ENCODE measurements around the gene SERGEF.

DNA sequence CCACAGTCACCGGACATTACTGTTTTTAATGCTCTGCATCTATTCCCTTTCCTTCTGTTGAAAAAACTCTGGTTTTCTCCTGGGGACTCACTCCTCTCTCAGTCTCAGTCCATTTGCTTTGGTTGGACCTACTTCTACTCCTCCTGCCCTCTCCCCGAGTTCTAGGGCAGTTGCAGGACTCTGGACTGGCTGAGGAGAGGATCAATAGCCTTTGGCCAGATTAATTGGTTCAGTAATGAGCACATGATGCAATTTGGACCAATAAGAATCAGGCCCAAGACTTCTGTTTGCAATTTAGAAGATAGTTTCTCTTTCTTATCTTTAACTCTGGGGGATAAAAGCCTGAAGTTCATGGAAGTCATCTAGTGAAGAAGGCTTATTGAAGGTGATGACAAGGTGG, 48.5 kb upstream of the SERGEF start:
- TF ChIP-seq, protein P1, sequence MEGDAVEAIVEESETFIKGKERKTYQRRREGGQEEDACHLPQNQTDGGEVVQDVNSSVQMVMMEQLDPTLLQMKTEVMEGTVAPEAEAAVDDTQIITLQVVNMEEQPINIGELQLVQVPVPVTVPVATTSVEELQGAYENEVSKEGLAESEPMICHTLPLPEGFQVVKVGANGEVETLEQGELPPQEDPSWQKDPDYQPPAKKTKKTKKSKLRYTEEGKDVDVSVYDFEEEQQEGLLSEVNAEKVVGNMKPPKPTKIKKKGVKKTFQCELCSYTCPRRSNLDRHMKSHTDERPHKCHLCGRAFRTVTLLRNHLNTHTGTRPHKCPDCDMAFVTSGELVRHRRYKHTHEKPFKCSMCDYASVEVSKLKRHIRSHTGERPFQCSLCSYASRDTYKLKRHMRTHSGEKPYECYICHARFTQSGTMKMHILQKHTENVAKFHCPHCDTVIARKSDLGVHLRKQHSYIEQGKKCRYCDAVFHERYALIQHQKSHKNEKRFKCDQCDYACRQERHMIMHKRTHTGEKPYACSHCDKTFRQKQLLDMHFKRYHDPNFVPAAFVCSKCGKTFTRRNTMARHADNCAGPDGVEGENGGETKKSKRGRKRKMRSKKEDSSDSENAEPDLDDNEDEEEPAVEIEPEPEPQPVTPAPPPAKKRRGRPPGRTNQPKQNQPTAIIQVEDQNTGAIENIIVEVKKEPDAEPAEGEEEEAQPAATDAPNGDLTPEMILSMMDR (IDR thresholded peaks at IDR 0.05), result no peak
- TF ChIP-seq POLR2A (IDR thresholded peaks at IDR 0.05), result no peak

Measured in tibial nerve (tissue), 3 donors.